22Rv1 (cell line): Measurements from ENCODE around the gene FHL3.

ENCODE experiments used
- H3K27ac ChIP-seq: fragments of 450-650 bp; 2 replicates; pipeline ENCODE4 v1.5.1; 2017
- ZFX ChIP-seq: fragments of 450-650 bp; IDR thresholded peaks from 2 replicates; pipeline ENCODE4 v1.6.1; 2017; ENCODE audit warnings: antibody characterized with exemption, borderline replicate concordance
- TF ChIP-seq, protein P1 (sequence below): fragments of 450-650 bp; IDR thresholded peaks from 2 replicates; pipeline ENCODE4 v1.5.1; 2017; ENCODE audit warnings: mild to moderate bottlenecking

FHL3 gene

DNA sequence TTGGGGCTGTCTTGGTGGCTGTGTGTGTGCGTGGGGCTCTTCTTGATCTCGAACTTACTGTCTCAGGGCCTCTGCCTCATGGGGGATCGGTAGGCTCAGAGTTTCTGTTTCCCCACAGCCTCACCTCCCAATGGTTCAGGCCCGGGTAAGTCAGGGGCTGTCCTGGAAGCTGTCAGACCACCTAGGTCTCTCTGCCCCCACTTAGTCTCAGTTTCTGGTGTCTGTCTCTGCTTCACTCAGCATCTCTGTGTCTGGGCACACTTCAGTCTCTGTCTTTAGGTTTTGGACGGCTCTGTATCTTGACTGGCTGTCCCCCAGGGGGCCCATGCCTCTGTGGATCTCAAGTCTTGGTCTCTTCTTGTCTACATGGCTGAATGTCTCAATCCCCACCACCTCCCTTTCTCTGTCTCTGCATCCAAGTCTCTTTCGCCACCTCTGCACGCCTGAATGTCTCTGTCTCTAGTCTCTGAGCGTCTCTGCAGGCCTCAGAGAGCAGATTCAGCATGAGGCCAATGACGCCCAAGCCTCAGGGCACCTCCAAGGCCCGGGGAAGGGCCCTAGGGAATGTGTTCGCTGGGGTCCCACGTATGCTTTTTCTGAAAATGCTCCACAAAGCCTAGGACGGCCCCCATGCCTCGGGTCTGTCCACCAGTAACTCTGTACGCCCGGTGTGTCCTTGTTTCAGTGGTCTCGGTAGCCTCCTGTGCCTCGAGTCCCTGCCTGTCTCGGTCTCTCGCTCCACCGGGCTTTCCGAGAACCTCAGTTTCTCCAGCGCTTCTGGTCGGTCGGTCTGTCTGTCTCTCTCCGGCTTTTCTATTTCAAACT is 818 bp downstream of the FHL3 start:
- no peak for TF ChIP-seq ZFX
- TF ChIP-seq, protein P1, sequence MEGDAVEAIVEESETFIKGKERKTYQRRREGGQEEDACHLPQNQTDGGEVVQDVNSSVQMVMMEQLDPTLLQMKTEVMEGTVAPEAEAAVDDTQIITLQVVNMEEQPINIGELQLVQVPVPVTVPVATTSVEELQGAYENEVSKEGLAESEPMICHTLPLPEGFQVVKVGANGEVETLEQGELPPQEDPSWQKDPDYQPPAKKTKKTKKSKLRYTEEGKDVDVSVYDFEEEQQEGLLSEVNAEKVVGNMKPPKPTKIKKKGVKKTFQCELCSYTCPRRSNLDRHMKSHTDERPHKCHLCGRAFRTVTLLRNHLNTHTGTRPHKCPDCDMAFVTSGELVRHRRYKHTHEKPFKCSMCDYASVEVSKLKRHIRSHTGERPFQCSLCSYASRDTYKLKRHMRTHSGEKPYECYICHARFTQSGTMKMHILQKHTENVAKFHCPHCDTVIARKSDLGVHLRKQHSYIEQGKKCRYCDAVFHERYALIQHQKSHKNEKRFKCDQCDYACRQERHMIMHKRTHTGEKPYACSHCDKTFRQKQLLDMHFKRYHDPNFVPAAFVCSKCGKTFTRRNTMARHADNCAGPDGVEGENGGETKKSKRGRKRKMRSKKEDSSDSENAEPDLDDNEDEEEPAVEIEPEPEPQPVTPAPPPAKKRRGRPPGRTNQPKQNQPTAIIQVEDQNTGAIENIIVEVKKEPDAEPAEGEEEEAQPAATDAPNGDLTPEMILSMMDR, result no peak
- H3K27ac ChIP-seq, result no peak overlapping the region

- no peak for TF ChIP-seq ZFX
- TF ChIP-seq, protein P1, result no peak
- H3K27ac ChIP-seq, result no peak overlapping the region
Observed at GRCh38 chr1:38003261-38004250, 1.8 kb downstream of the FHL3 start.

DNA sequence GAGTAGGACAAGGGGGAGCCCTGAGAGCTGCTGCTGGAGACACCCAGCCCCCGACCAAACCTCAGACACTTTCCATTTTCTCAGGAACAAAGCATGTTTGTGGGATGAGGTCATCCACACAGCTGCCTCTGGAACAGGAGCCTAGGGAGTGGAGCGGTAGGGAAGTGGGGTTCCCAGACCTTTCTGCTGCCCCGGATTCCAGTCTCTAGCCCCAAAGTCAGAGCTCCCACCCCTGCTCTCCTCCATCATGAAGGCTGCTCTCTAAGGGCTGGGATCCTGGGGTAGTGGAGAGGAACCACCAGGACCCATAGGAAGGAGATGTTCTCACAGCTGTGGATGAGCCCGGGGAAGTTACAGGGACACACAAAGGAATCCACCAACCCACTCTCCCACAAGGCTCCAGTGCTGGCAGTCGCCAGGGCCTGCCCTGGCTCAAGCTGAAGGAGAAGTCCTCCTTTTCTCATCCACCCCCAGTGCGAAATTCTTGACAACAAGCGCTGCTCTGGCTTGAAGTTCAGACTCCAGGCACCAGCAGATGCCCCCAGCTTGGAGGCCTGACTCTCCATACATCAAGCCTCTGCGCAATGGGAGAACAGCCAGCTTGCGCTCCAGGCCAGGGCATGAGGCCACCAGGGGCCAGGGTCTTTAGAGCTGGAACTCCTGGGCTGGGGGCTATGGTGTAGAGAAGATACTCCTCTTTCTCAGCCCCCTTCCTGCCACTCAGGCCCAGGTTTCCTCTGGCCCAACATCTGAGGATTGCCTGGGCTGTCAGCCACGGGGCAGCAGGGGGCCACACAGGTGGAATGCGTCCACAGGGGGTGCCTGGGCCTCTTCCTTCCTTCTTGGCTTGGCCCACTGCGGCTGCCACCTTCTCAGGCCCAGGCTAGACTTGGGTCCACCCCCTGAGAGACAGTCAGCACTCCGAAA is 4.5 kb downstream of the FHL3 start:
- H3K27ac ChIP-seq, result no peak overlapping the region
- no peak for TF ChIP-seq ZFX
- TF ChIP-seq, protein P1, result no peak

- H3K27ac ChIP-seq, result no peak overlapping the region
- TF ChIP-seq ZFX, result no peak
- TF ChIP-seq, protein P1, result no peak
Observed at GRCh38 chr1:38000233-38000528, 5.1 kb downstream of the FHL3 start.

- no peak for TF ChIP-seq ZFX
- TF ChIP-seq, protein P1, result no peak
- H3K27ac ChIP-seq, result no peak overlapping the region
Observed at GRCh38 chr1:37999430-38000232, 5.7 kb downstream of the FHL3 start.

DNA sequence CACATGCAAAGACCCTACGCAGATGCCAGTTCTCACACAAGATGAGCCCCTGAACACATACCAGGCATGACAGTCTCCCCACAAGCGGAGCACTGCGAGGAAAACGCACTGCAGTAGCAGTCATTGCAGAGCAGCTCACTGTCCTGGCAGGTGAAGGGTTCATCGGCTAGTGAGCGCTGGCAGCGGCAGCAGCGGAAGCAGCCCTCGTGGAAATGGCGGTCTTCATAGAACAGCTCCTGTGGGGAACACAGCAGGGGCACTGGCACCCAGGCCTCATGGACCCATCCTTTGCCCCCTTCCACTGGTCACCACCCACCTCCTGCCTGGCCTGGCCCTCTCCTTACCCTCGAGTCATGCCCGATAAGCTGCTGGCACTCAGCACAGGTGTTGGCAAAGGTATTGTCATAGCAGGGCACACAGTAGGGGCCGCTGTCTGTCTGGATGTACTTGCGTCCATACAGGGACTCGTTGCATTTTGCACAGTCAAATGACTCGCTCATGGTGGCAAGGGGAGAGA is 6.3 kb downstream of the FHL3 start:
- no peak overlapping the region for H3K27ac ChIP-seq
- TF ChIP-seq, protein P1, result no peak
- TF ChIP-seq ZFX, result no peak
